Stimulated activated CD4-positive, alpha-beta T cell treated with anti-CD3 and anti-CD28 coated beads, Interleukin-1b, Interleukin-23, amount 100 ng/mL, for 4 hours (primary cell): ENCODE measurements around the gene ZBTB17.
A peak's percentile ranks its signal among the peaks of the same experiment; 100 is the strongest.

Source experiments
- DNase-seq, 2 donors: peaks; one replicate each; pipeline ENCODE4 v3.0.0-alpha.2; 2020; ENCODE audit warnings: low read depth in 2 of 2

The ZBTB17 gene

DNA sequence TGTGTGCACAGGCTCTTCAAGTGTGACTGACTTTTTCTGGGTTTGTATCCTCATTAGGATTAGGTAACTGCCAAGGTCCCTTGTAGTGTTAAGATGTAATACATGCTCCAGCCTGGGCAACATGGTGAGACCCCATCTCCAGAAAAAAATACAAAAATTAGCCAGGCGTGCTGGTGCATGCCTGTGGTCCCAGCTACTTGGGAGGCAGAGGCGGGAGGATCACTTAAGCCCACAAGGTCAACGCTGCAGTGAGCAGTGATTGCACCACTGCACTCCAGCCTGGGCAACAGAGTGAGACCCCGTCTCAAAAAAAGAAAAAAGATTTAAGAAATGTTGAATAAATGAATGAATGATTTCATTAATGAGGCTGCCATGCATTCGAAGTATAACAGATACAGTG lies 15.1 kb downstream of the ZBTB17 start:
- no peak for DNase-seq

DNA sequence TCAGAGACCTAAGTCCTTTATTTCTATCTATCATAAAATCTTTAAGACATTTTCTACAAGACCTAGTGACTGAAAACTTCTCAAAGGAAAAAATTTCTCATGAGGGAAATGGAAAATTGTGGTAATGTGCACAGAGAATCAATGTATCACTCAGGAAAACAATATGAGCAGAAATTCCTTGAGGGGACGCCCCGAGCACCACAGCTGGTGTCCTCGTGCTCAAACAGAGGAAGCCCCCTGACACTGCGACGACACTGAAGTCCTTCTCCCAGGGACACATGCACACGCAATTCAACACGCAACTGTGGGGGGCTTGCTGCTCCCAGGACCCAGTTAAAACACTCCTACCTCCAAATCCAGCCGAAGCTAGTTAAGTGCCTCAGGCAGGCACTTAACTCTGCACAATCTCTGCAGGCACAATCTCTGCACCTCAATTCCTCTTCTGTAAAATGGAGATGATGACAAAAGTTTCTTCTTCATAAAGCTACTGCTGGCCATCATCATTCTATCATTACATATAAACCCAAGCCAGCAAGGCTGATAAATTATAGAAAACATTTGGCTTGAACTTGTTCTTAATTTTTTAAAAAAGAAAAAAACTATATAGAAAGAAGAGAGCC lies 16.0 kb downstream of the ZBTB17 start:
- peak in 1 of 2 donors; percentile 34 for DNase-seq

DNA sequence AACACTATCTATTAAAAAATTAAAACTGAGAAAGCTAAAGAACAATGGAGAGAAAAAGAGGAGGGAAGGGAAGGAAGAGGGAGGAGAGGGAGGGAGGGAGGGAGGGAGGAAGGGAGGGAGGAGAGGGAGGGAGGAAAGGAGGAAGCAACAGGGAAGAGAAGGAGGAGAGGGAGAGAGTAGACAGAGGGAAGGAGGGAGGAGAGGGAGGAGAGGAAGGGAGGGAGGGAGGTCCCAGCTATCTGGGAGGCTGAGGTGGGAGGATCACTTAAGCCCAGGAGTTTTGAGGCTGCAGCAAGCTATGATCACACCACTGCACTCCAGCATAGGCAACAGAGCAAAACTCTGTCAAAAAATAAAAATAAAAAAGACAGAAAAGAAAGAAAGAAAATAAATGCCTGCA lies 16.5 kb downstream of the ZBTB17 start:
- DNase-seq: no peak

DNA sequence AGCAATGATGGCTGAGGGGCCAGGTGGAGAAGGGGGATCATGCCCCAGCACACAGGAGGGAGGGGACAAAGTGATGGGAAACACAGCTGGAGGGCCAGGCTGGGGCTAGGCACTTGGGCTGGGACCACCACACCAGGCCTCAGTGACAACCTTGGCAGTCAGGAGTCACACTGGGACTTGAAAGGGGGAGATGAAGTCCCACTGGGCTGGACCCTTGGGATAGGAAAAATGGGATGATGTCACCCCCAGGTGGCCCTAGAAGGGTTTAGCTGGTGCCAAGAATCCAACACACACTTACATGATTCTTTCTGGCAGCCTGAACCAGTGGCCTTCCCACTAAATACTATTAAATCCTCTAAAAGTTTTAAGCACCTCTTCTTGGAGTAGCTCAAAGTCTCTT lies 17.1 kb downstream of the ZBTB17 start:
- no peak for DNase-seq

DNA sequence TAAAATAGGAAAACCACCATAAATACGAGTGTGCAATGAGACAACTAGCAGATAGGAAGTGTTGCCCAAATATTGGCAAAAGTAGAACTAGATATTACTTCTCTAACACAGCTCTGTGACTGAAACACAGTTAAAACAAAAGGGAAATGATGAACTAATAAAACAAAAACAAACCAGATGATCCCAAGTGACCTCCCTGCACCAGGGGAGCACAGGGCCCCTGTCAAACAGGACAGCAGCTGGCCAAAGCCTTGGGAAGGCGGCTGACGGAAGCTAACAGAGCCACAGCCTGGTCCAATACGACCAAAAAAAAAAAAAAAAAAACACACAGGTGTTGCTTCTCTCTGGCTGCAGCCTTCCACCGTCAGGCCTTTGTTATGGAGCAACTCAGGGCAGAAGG lies 17.8 kb downstream of the ZBTB17 start:
- no peak for DNase-seq

DNA sequence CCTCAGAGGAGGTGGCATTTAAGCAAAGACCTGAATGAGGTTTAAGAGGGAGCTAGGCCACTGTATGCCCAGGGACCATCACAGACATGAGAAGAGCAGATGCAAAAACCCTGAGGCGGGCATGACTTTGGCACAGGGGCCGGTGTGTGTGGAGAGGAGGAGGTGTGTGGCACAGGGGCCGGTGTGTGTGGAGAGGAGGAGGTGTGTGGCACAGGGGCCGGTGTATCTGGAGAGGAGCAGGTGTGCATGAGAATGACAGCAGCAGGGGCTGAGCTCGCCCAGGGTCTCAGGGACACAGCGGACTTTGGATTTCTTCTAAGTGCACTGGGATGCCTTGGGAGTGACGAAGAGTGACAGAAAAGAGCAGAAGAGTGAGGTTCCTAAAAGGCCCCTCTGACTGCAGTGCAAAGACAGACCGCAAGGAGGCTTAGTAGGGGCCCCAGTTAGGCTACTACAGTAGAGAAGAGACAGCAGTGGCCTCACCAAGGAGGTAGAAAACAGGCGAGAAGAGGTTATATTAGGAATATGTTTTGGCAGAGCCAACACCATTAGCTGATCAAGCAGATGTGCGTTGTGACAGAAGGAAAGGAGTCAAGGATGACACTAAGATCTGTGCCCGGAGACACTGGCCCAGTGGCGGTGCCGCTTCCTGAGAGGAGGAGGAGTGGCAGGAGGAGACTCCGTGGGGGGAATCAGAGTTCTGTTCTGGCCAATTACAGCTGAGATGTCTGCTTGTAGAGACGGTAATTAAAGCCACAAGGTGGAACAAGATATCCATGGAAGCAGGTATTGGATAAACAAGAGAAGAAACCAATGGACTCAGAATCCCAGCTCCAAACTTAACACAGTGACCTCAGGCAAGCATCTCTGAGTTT lies 18.4 kb downstream of the ZBTB17 start:
- no peak for DNase-seq

DNA sequence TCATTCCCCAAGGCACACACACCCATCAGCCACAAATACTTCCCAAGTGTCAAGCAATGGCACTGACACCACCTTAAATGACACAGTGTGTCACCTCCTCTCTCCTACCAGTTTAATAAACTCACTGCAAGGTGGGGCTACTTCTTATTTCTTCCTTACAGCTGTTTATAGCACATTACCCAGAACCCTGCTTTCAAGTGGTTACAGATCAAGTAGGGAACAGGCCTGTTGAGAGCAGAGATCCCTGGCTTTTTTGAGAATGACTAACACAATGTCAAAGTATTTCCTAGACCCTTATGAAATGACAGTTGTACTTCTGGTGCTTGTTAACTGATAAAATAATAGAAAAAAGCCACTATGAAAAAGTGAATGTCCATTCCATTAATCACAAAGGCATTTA lies 19.8 kb downstream of the ZBTB17 start:
- DNase-seq: no peak

DNA sequence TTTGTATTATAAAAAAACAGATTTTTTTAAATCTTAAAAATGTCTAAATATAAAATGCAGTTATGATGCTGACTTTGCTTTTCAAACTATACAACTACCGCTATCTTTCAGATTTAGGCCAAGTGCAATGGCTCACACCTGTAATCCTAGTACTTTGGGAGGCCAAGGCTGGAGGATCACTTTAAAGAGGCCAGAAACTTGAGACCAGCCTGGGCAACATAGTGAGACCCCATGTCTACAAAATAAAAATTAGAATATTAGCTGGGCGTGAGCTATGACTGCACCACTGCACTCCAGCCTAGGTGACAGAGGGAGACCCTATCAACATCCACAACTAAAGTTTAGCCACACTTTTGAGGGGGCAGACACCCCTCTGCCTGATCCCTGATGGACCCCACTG lies 20.3 kb downstream of the ZBTB17 start:
- no peak for DNase-seq

DNA sequence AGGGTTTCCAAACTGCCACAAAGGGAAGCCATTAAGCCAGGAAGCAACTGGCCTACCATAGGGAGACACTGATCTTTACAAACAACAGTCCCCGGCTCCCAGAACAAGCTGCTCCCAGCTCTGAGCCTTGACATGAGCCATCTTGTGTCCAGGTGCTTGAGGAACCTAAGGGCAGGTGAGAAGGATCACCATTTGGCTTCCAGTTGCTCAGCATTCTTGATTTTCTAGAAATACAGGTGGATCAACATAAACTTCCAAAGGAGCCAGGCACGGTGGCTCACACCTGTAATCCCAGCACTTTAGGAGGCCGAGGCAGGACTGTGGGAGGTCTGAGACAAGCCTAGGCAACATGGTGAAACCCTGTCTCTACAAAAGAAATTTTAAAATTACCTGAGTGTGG lies 21.6 kb downstream of the ZBTB17 start:
- no peak for DNase-seq

DNA sequence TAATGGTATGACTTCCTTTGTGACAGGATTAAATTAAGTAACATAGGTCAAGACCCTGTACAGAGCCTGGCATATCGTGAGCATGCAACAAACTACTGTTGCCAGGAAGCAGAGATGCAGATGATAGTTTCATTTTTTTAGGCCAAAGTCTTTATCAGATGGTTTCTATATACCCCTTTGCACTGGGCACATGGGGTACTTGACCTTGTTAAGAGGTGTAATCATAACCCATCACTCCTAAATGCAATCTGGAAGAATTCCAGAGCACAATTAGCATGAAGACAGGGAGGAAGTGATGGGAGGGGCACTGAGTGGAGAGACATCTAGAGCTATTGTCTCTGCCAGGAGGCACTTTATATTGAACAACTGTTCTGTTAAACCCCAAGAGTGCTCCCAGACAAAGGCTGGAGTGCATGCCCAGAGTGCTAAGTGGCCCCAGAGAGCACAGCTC lies 22.1 kb downstream of the ZBTB17 start:
- DNase-seq: no peak

DNA sequence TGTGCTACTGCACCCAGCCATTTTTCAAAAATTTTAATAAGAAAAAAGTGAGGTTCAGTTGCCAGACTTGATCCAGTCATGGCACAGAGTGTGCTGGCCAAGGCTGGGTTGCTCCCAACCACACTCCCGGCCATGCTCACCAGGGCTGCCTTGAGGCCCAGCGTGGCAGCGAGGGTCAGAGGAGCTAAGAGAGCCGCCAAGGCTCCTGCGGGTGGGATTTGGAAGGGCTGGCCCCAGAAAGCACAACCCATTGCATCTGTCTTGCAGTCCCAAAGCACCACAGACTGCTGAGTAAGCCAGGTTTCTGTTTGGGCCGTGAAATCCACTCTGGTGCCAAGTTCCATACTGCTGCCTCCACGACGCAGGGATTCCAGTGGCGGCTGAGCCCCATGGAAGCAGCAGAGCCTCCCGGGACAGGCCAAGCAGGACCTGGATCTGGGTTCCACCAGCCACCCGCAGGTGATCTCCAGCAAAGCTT lies 22.6 kb downstream of the ZBTB17 start:
- no peak for DNase-seq

DNA sequence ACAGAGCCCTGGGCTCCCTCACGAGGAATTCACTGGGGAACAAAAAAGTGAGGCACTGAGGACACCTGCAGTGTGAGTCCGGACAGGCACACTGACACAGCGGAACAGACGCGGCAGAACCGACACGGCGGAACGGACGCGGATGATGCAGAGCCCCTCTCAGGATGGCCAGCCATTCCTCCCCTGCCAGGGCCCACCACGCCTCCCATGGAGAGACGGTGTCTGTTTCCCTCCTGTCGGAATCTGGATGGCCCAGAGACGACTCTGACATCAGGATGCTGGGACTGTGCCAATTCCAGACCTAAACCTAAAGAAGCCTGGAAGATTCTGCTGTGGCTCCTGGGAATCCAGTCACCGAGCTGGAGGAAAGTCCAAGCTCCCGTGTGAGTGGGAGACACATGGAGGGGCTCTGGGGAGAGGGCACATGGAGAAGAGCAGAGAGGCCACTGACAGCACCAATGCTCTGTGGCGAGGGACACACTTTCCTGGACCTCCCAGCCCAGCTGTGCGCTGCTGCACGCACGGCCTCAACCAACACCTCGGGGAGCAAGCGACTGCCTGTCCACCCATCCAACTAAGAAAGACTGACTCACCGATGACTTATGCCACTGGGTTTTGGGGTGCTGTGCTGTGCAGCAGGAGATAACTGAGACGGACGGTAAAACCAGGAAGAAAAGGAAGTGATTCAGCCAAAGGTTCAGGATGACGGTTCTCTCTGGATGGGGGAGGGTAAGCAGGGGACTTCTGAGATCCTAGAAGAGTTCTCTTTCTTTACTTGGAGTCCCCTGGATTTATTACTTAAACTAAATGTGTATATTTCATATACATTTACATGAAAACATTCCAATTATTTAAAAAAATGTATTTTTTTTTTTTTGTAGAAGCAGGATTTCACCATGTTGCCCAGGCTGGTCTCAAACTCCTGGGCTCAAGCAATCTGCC lies 23.3 kb downstream of the ZBTB17 start:
- DNase-seq: no peak

DNA sequence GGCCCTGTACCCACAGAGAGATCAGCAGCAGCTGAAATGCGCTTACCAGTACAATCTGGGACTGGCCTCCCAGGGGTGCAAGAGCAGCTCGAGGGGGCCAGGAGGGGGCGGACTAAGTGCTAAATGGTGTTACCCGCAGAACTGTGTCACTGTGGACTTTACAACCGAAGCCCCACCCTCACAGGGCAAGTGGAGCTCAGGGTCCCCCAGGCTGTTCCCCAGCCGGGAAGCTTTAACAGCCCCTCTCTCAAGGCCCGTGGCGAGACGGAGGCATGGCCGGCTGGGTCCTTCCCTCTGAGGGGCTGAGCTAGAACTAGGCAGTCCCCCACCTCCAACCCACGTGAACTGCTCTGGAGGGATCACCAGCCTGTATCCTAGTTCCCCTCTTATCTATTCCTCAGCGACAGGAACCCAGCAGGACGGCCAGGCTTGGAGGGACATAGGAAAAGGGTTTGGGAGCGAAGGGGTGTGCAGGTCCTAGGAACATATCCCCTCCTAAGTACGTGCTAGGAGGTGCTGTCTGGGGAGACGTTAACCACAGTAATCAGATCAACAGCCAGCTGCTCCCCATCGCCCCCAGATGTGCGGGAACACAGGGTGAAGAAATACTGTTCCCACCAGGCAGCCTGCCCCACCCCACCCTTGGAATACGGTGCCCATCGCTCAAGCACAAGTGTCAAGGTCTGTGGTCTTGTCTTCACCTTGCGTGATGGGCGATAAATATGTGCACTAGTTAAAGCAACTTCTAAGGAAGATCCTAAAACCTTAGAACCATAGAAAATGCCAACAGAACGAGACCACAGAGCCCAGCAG lies 24.4 kb downstream of the ZBTB17 start:
- DNase-seq: peak in 1 of 2 donors; percentile 40

DNA sequence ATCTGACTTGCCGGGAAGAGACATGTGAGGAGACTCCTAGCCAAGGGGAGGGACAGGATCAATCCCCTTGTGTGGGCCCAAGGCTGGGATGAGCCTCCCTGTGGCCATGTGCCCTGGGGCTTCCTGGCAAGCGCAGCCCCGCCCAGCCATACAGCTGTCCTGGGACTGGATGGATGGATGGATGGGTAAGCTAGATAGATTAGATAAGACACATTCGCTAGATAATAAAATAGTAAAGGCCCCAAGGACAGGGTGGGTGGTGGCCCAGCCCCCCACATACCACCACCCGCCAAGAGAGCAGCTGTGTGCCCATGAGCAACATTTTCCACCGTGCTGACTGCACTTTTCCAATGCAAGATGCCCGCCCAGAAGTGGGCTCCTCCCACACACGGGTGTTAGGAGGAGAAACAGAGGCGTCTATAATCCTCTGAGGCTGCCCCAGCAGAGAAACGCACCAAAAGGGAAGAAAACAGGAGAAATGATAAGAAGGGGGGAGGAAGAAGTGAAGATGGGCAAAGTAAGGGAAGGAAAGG lies 25.1 kb downstream of the ZBTB17 start:
- peak; percentile 70 to 84 for DNase-seq

DNA sequence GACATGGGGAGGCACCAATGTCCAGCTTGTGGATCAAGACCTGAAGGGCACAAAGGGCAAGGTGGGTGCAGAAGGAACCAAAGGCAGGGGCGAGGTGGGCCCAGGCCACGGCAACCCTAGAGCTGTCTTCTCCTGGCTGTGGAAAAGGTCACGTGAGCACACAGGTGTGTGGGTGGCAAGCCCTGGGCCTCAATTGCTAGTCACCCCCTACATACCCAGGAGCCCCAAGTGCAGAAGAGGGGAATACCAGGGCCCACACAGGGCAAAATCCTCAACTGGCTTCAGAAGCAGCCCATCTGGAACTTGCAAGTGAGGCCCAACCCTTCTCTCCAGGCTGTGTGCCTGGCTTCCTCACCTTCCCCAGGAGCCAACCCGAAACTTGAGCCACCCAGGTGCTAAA lies 25.6 kb downstream of the ZBTB17 start:
- peak; percentile 39 to 52 for DNase-seq

DNA sequence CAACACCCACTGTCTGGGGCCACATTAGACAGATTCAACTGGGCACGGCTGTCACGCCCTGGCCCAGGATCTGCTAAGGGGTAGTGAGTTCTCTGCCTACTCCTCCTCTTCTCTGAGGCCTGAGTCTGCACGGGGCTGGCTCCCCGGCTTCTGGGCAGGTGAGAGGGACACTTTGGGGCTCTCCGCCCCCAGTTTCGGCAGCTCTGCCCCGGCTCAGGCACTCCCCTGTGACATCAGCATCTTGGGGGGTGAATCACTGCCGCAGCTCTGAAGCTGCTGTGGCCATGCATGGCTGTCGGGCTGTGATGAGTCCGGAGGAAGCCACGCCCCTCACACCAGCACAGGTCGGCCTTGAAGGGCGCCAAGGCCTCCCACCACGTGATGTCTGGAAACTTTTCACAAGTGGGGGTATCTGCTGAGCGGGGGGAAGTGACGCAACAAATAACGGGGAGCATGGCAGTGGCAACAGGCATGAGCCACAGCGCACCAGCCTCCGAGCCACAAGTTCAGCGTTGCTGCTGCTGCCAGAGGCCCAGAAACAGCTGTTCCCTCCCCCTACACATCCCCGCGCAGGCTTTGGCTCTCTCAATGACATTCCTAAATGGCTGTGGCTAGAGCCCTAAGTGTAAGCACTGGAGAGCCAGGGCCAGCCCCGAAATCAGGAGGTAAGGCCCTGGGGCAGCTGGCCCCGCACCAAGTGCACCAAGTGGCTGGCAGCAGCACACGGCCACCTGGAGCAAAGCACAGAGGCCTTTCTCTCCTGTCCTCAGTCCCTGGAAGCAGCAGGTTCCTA lies 26.3 kb downstream of the ZBTB17 start:
- DNase-seq: peak; percentile 69 to 78

DNA sequence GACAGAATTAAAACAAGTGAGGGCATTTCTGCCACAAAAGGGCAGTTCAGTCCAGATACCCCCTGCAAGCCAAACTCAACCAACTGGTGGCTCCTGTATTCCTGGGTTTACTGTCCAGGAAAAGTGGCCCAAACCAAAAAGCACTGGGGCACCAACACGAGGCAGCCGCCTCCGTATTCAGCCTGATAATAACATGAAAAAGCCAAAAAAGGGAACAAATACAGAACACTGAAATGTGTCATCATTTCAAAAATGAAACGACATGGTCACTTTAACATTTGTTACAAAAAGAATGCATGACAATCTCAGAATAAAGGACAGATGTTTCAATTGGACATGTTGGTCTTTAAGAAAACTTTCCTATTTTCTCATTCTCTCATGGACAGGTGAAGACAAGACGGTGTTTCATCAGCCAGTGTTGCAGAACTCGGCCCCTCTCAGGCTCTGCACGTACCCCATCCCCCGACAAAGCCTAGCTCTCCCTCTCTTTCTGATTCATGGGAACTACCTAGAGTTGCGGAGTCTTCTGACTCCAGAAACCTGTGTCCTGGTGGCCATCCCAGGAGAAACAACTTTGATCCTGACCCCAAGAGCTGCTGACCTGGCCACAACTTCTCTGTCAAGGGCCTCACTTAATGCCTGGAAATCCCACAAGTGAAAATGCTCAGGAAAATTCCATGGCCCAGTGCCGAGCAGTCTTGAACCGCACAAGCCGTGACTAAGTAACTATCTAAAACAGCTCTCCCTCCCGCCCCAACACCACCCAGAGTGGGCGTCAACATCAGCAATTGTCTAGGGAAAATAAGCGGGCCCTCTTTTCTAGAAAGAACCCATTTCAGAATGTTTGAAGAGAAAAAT lies 27.1 kb downstream of the ZBTB17 start:
- no peak for DNase-seq

DNA sequence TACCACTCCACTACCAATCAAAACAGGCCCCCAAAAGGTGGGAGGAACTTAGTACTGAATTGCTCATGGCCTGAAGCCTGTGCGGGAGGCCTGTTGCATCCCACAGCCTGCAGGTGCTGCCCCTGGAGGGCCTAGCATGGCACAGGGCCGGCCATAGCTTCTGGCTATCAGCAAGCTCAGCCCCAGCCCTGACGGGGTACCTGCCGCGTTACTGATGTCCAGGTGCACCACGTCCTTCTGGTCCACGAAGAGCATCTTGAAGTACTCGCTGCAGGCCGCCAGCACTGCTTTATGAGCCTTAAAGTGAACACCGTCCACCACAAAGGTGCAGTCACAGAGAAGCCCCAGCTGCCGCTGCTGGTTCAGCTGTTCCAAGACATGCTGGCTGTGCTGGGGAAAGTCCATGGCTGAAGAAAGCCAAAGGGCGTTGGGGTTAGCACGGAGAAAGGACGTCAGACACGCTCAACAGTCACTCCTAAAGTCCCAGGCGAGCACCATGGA lies 27.8 kb downstream of the ZBTB17 start:
- no peak for DNase-seq
